Muscle of back (tissue), 11 donors: ENCODE results near the gene GRIN2A. TPM values are rescaled to one million over a fixed set of nuclear protein-coding genes. Genes with fewer than 3 reads are reported as not detected.

Source experiments
- DNase-seq, 3 donors: peaks; one replicate each; pipeline versions ENCODE4 v3.0.0 to v3.0.0-alpha.2; 2013
- polyA plus RNA-seq, 10 donors: library from polyadenylated mRNA; unstranded; fragments of 120-200 nt; gene quantifications; one replicate each; pipeline ENCODE4 v1.2.1, GENCODE V29; 2013; ENCODE audit not compliant: insufficient read length in 10 of 10

The GRIN2A gene
- polyA plus RNA-seq, 10 donors, result 0.22 to 0.66 (median 0.34) TPM

DNA sequence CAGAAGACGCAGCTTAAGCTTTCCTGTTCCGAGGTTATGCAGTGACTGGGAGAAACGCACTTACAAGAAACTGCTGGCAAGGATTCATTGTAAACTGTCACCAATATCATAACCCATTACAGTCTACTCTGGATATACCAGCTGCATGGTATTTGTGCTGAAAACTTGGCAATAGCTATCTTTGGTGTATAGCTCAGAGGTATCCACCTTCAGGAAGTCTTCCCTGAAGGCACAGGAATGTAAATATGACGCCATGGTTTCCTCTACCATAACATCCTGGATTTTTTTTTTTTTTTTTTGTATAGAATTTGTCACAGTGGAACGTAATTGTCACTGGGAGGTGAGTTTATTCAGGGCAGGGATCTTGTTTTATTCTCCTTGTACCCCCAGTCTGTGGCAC is 406.2 kb downstream of the GRIN2A start:
- DNase-seq, result no peak

DNA sequence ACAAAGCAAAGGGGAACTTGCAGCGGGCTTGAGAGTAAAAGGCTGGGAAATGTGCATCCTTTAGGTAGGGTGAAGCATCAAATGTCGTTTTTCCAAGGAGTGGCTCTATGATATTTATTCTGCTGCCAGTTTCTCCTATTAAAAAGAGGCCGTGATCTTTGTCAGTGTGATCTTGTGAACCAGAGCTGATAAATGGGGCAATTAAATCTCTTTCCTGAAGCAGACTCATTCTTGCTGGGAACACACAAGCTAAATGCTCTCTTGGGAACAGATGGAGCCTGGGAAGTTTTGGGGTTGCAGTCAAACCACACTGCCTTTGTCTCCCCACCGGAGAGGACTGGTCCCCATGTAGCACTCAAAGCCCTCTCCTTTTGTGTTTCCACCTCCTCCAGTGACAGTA is 408.9 kb downstream of the GRIN2A start:
- no peak for DNase-seq

DNA sequence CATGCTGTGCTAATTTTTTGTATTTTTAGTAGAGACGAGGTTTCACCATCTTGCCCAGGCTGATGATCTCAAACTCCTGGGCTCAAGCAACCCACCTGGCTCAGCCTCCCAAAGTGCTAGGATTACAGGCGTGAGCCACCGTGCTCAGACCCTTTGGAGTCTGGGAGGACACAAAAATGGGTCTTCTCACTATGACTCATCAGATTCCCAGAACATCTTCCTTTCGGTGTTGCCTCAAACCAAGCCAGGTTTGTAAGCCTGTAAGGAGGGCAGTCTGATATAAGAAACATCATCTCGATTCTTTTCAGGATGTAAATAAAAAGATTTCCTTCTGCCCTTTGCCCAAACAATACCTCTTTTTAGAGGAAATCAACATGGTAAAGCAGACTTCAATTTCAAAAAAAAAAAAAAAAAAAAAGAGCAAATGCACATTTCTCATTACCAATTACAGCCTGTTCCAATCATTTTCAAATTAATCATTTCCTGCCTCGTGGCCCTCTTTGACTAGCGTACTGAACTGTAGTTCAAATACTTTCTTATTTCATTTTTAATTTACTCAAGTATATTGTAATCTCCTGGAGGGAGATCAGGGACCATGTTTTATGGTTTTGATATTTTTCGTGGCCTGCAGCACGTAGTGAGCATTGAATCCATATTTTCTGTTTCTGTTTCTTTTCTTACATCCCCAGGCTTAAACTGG is 409.6 kb downstream of the GRIN2A start:
- peak in 1 of 3 donors; percentile 22 for DNase-seq

DNA sequence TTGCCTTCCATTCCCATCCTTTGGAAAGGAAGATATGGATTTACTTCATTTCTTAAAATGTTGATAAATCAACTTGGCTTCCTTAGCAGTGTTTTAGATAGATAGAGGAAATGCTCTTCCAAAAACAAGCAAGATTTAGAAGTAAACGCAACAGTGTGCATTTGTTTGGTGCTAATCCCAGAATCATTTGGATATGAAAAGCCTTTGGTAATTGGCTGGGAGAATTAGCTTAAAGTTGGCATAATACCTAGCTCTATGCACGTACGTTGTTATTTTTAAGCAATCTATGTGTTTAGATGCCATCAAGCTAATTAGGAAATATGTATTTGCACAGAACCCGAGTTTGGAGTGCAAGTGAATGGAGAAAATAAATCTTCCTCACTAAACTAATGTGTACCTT is 415.3 kb downstream of the GRIN2A start:
- no peak for DNase-seq

DNA sequence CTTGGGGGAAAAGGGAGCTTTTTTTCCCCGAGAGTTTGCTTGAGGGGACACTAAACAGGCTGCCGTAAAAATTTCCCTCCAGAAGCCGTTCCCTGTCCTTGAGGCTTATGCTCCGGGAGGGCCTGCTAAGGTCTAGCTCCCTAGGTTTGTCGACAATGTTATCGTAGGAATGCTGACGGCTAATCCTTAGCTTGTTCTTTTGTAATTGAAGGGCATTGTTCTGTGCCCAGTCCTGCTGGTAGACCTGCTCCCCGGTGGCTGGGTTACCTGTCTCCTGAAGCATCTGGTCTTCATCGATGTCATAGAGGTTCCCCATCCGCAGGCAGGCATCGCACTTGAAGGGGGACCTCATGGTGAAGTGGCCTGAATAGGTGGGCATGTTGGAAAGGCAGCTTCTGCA is 418.7 kb downstream of the GRIN2A start:
- no peak for DNase-seq

DNA sequence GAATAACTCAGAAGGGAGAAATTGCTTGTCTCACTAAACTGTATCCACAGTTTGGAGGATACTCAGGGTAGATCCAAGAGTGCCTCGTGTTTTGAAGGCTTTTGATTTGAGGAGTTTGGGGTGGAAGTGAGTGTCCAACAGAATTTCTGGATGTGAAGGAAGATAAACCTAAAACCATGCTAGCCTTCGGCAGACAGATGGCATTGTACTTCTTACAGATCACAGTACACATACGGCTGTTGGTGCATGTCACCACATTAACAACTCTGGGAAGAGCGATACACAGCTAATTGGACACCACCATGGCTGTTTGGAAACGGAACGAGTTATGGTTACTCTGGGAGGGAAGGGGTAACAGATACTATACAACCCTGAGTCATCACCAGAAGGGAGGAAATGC is 420.4 kb downstream of the GRIN2A start:
- DNase-seq, result no peak

DNA sequence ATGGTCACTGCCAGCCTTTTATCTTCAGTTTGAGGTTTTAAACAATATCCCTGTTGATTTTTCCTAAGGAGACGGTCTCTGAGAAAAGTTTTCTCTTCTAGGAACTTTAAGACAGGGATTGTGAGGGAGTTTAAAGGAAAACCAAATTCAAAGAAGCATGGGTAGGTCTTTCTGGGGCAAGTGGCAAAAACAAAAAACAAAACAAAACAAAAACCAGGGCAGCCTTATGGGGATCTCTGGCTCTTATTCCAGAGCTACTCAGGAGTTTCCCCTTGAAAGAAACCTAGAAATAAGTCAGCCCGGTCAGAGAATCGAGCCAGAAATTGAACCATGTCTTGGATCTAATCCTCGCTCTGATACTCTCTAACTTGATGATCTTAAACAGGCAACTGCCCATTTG is 424.5 kb downstream of the GRIN2A start:
- no peak for DNase-seq

DNA sequence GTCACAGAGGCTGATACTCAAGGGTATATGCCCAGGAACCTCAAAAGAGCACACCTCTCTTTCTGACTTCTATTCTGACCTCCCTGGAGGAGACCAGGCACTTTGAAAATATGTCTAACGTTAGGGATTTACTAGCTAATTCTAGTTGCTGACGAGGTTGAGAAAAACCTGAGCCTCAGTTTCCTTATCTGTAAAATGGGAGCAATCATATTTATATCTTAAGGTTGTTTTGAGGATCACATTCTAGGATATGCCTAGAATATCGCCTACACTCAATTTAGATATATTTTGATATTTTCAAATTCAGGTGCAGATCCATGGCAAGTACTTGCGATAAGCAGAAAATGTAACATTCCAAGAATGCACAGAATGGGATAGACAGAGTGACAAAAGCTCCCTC is 425.8 kb downstream of the GRIN2A start:
- no peak for DNase-seq

DNA sequence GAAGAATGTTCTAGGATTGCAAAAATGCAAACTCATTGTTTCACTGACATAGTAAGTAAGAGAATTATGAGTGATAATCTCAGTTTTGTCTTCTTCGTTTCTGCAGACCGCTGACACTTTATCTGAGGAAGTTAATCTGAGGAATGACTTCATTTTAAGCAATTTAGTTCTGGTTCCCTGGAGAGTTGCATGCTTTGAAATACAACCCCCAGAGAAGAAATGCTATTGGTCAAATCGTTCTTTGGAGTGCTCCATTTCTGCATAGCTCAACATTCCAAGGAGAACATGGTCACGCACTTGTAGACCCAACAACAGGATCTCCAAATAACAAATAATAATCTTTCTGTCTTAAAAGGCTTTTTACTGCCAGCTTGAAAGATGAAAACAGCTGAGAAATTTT is 427.1 kb downstream of the GRIN2A start:
- DNase-seq, result peak in 1 of 3 donors; percentile 4

DNA sequence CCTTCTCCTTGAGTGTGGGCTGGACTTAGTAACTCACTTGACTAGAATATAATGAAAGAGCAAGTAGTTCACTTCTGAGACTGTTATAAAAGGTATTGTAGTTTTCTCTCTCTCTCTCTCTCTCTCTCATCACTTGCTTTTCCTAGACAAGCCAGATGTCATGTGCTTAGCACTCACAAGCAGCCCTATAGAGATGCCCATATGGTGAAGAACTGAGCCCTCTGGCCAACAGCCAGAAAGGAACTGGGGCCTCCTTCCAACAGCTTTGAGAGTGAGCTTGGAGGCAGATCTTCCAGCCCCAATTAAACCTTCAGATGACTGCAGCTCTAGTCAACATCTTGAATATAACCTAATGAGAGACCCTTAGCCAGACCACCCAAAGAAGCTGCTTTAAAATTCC is 440.5 kb downstream of the GRIN2A start:
- DNase-seq, result no peak

DNA sequence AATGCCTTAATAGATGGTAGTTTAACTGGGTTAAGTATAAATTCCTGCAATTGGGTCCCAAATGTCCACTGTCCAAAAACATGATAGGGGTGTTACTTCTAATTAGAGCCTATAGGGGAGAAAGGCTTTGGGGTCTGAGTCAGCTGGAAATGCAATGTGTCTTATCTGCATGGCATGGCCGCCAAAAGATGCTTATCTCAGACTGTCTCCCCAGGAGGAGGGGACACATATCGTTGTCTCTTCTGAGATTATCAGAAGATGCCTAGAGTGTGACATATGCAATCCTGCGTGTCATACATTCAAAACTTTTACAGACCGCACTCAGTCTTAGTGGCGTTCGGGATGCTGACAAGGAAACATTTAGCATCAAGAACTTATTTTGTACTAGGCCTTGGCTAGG is 442.9 kb downstream of the GRIN2A start:
- DNase-seq, result no peak

DNA sequence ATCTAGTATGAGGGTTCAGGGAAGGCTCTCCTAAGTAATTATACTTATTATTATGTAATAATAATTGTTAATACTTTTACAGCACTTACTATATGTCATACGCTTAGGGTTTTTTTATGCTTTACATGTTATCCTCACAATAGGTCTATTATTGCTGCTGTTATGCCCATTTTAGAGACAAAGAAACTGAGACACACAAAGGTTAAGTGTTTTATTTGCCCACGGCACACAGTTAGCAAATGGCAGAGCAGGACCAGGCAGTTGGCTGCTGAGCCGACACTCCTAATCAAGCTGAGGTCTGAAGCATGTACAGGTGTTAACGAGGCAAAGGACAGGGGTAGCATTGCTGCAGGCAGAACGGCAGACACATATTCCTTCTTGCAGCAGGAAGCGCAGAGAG is 443.5 kb downstream of the GRIN2A start:
- no peak for DNase-seq

DNA sequence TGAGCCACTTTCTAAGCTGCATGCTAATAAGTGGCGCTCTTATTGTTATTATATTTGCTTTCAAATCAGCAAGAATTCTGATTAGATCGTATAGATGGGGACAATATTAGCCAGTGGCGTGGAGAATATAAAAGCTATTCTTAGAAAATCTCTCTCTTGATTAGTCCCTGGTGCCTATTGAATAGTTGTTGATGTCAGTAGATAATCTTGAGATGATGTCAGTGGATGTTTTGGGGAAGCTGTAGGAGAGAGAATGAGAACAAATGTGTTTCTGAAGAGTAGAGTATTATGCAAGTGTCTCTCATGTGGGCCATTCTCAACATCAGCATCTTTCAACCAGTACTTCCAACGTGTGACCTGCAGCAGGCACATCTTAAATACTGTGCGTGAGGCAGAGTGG is 445.7 kb downstream of the GRIN2A start:
- DNase-seq, result no peak

DNA sequence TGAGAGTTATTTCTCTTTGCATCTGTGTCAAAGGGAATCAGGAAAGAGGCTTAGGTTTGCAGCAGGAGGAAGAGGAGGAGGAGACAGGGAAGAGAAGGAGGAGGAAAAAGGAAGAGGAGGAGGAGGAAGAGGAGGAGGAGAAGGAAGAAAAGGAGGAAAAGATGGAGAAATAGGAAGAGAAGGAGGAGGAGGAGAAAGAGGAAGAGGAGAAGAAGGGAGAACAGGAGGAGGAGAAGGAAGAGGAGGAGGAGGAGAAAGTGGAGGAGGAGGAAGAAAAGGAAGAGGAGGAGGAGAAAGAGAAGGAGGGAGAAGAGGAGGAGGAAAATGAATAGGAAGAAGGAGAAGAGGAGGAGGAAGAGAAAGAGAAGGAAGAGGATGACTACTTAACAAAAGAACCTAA is 459.1 kb downstream of the GRIN2A start:
- DNase-seq, result no peak

DNA sequence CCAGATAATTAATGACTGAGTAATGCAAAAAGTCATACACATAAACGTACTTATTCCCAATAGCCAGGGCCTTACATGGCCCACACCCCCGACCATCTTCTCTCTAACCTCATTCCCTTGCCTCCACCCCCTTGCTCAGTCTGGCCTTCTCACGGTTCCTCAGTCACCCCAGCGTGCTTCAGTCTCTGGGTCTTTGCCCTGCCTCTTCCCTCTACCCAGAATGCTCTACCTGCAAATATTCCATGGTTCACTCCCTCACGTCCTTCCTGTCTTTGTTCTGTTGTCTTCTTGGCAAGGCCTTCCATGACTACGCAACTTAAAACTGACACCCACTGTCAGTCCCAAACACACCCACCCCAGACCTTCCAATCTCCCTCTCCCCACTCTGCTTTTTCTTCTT is 468.3 kb downstream of the GRIN2A start:
- no peak for DNase-seq

DNA sequence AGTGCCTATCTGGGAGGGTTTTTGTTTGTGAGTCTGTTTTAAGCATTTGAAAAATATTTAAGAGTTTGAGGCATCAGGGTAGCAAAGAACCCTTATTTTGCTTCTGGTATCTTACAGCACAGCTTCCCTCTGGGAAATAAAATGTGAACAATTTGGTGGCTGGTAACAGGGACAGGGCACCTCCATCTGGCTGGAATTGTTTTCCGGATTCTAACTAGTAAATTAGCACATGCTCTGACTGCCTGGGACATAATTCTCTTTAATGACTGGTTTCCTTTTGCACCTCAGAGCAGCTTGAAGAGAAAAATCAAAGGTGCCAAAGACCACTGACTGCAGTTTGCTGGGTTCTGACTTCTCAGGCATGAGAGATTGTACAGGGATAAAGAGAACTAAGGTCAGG is 469.1 kb downstream of the GRIN2A start:
- no peak for DNase-seq

DNA sequence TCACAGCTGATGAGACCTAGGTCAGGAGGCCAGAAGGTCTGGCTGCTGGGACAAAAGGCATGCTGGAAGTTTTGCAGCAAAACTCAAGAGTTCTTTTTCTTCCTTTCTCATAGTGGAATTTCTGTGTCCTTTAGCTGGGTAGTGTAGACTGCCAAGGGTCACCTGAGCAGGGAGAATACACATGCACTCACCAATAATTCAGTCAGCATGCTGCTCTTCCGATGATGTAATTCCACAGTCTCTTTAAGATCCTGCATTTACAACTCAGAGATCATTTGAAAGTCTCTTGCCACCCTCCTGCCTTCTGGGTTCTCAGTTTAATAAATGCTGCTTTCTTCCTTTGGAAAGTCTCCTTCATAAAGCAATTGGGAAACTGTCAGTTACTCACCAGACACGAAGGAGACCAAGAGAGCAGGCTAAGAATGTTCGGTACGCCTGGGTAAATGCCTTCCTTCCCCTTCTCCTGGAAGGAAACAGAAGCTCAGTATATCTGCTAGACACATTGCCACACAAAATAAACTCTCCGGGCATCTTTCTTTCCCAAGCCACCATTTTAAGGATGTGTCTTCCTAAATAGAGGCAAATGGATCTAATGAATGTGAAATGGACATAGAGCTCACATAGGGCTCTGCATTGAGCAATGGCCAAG is 473.1 kb downstream of the GRIN2A start:
- DNase-seq, result no peak

DNA sequence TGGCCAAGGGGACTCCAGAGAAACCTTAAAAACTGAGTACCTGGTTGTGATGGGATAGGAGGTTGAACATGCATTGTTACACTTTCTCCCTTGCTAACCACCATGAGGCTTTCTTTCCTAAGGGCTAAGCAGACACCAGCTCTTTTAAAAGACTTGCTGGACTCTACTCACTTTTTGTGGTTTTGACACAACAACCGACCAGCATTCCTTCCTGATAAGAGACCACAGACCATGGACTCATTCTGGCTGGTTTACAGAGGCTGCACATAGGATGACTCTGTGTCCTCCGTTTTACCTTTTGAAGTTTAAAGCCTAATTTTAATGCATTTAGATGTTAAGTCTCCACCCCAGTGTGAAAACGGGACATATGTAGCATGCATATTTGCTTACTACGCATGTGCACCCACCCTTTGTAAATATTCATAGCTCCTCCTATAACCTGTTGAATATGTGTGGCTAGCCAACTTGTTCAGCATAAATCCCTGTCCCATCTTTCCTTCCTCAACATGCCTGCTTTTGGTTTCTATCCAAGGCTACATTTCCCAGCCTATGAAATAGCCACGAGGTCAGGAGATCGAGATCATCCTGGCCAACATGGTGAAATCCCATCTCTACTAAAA is 475.9 kb downstream of the GRIN2A start:
- DNase-seq, result no peak

DNA sequence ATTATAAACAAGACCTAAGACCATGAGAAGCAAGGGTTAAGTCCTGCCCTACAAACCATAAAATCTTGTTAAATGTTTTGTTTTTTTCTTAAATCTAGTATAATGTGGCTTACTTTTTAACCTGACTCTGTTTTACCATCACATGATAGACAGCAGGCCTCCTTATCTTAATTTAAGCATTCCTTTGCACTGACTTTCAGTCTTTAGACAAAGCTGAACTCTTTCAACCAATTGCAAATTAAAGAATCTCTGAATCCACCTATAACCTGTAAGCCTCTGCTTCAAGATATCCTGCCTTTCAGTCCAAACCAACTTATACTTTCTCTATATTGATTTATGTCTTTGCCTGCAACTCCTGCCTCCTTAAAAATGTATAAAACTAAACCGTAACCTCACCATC is 478.5 kb downstream of the GRIN2A start:
- no peak for DNase-seq
